GM12878 (cell line): ENCODE results near the gene REEP5. TPM values are rescaled to one million over a fixed set of nuclear protein-coding genes. Genes with fewer than 3 reads are reported as not detected.
A peak's percentile ranks its signal among the peaks of the same experiment; 100 is the strongest.

Experiments
- ATAC-seq: fragments of 200-7000 bp; cut with Tn5 transposase; 3 replicates; pipeline ENCODE4 v1.9.1; 2020; ENCODE audit warnings: mild to moderate bottlenecking, moderate library complexity
- BruUV-seq: library from RNA; stranded (reverse); fragments of 400-500 nt; replicated peaks from 2 replicates; lab custom pipeline; 2021; lab: Mats Ljungman, UMichigan
- CTCF ChIA-PET: fragments of 300-600 bp; sonication (Branson Sonifier 250); formaldehyde crosslinking; extraction: SDS; loops from one replicate; lab custom pipeline; 2021; ENCODE audit warnings: inconsistent platforms; lab: Yijun Ruan, JAX
- POLR2A ChIA-PET: fragments of 350-600 bp; formaldehyde crosslinking; extraction: SDS; loops from one replicate; lab custom pipeline; 2021; ENCODE audit warnings: inconsistent platforms; lab: Charles Lee
- RAD21 ChIA-PET: fragments of 300-600 bp; sonication (Branson Sonifier 250); formaldehyde crosslinking; loops from one replicate; lab custom pipeline; 2023; ENCODE audit warnings: antibody characterized with exemption; ENCODE audit not compliant: unreplicated experiment; lab: Charles Lee
- SMC1A ChIA-PET: fragments of 300-600 bp; sonication (Branson Sonifier 250); formaldehyde crosslinking; loops from one replicate; lab custom pipeline; 2023; ENCODE audit not compliant: unreplicated experiment, uncharacterized antibody; lab: Charles Lee
- DNase-seq: peaks from one replicate; pipeline ENCODE4 v3.0.0-alpha.2; 2011; ENCODE audit warnings: low read depth, low spot score
- FAIRE-seq: peaks from 3 replicates; lab custom pipeline; 2011; peaks lifted over from hg19 to GRCh38; lab: Jason Lieb, UNC
- H2AFZ ChIP-seq: 2 replicates; pipeline ENCODE4 v1.6.0; 2011; ENCODE audit warnings: low read depth, low read length, control low read depth; ENCODE audit not compliant: control insufficient read depth
- H3K27ac ChIP-seq: 2 replicates; pipeline ENCODE4 v1.5.1; 2011; ENCODE audit warnings: control low read depth; ENCODE audit not compliant: control insufficient read depth, insufficient read depth
- H3K27me3 ChIP-seq, 2 experiments: replicated peaks in 1 of 2; 2 replicates each; pipeline versions ENCODE4 v1.6.0 to v1.6.1; 2011; ENCODE audit warnings: low read length in 1 of 2; ENCODE audit not compliant: control insufficient read depth in 2 of 2, insufficient read depth in 2 of 2
- H3K36me3 ChIP-seq, 2 experiments: 2 replicates each; pipeline ENCODE4 v1.5.1; 2011; ENCODE audit warnings: low read length in 1 of 2; ENCODE audit not compliant: control insufficient read depth in 2 of 2, insufficient read depth in 2 of 2
- H3K4me1 ChIP-seq: 2 replicates; pipeline ENCODE4 v1.6.1; 2011; ENCODE audit warnings: mild to moderate bottlenecking, low read length, moderate library complexity, mixed read lengths; ENCODE audit not compliant: control insufficient read depth, insufficient read depth
- H3K4me2 ChIP-seq: 2 replicates; pipeline ENCODE4 v1.6.0; 2011; ENCODE audit warnings: control low read depth; ENCODE audit not compliant: control insufficient read depth, insufficient read depth
- H3K4me3 ChIP-seq: fragments of 200-600 bp; sonication (generic); 2 replicates; pipeline ENCODE4 v1.5.1; 2016
- H3K79me2 ChIP-seq: 2 replicates; pipeline ENCODE4 v1.6.0; 2011; ENCODE audit warnings: low read length; ENCODE audit not compliant: control insufficient read depth, insufficient read depth
- H3K9ac ChIP-seq: 2 replicates; pipeline ENCODE4 v1.8.0; 2011; ENCODE audit warnings: low read length, control low read depth, mixed read lengths; ENCODE audit not compliant: control insufficient read depth, insufficient read depth
- H3K9me3 ChIP-seq: replicated peaks from 3 replicates; pipeline ENCODE4 v1.5.1; 2011; ENCODE audit warnings: mild to moderate bottlenecking, low read length; ENCODE audit not compliant: control insufficient read depth, insufficient read depth
- H4K20me1 ChIP-seq: 2 replicates; pipeline ENCODE4 v1.6.0; 2011; ENCODE audit not compliant: control insufficient read depth, insufficient read depth
- CREM ChIP-seq: IDR thresholded peaks from 2 replicates; pipeline ENCODE4 v1.6.1; 2014; ENCODE audit warnings: antibody characterized with exemption, low read depth
- DPF2 ChIP-seq: fragments of 450-650 bp; IDR thresholded peaks from 2 replicates; pipeline ENCODE4 v1.6.1; 2017; ENCODE audit warnings: mild to moderate bottlenecking
- GATAD2B ChIP-seq: fragments of 450-650 bp; conservative IDR thresholded peaks from 2 replicates; pipeline ENCODE4 v1.6.1; 2017; ENCODE audit warnings: low read depth, mild to moderate bottlenecking, moderate library complexity
- IRF4 ChIP-seq: IDR thresholded peaks from 2 replicates; pipeline ENCODE4 v1.6.1; 2011; ENCODE audit warnings: low read depth, low read length
- JUNB ChIP-seq: IDR thresholded peaks from 2 replicates; pipeline ENCODE4 v1.6.1; 2016; ENCODE audit warnings: antibody characterized with exemption, mild to moderate bottlenecking
- MEF2A ChIP-seq: IDR thresholded peaks from 2 replicates; pipeline ENCODE4 v1.6.1; 2011; ENCODE audit warnings: low read depth, mild to moderate bottlenecking, low read length, moderate library complexity; ENCODE audit not compliant: insufficient read depth
- NFIC ChIP-seq: IDR thresholded peaks from 2 replicates; pipeline ENCODE4 v1.6.1; 2012; ENCODE audit warnings: low read depth, mild to moderate bottlenecking, inconsistent platforms, low read length, moderate library complexity
- NFYA ChIP-seq: IDR thresholded peaks from 2 replicates; pipeline ENCODE4 v1.6.1; 2011; ENCODE audit warnings: low read depth, mild to moderate bottlenecking, low read length, improper control_type of control experiment, borderline replicate concordance
- NFYB ChIP-seq: IDR thresholded peaks from 2 replicates; pipeline ENCODE4 v1.6.1; 2011; ENCODE audit warnings: low read depth, mild to moderate bottlenecking, low read length, improper control_type of control experiment, moderate library complexity; ENCODE audit not compliant: insufficient read depth
- SMC3 ChIP-seq: IDR thresholded peaks from 2 replicates; pipeline ENCODE4 v1.6.1; 2011; ENCODE audit warnings: low read length, improper control_type of control experiment, borderline replicate concordance
- TCF12 ChIP-seq: IDR thresholded peaks from 2 replicates; pipeline ENCODE4 v1.6.1; 2011; ENCODE audit warnings: low read depth, mild to moderate bottlenecking, low read length
- TCF3 ChIP-seq: IDR thresholded peaks from 2 replicates; pipeline ENCODE4 v1.6.1; 2012; ENCODE audit warnings: low read depth, mild to moderate bottlenecking, low read length, borderline replicate concordance; ENCODE audit not compliant: insufficient read depth
- ZNF207 ChIP-seq: fragments of 450-650 bp; IDR thresholded peaks from 2 replicates; pipeline ENCODE4 v1.6.1; 2014; ENCODE audit warnings: antibody characterized with exemption, mild to moderate bottlenecking, borderline replicate concordance
- WGBS: methylation state at CpG from one replicate; pipeline ENCODE4 v1.1.6; 2016; ENCODE audit warnings: low lambda C conversion rate; ENCODE audit not compliant: insufficient replicate concordance, insufficient coverage; ENCODE audit errors: missing lambda C conversion rate; 5-methylcytosine and 5-hydroxymethylcytosine counted together
- in situ Hi-C: fragments of 300-500 bp; cut with MboI; formaldehyde crosslinking; loops from 9 replicates; pipeline ENCODE4 v1.14.3; 2018; ENCODE audit warnings: mixed read lengths
- intact Hi-C: fragments of 100-400 bp; cut with micrococcal nuclease; formaldehyde crosslinking; loops from one replicate; pipeline ENCODE4 v1.14.2; 2022; ENCODE audit not compliant: unreplicated experiment
- polyA plus RNA-seq, 11 experiments: library from polyadenylated mRNA; depleted of rRNA in 4 of 11; unstranded in 6 of 11; stranded (reverse) in 5 of 11; fragments of >200 nt; fragmentation: Nextera tagmentation in 4 of 11; fragmentation: Illumina TruSeq in 1 of 11; extraction: Ambion mirVana in 4 of 11; extraction: Trizol in 1 of 11; gene quantifications; 1 replicate in 1 of 11; 2 replicates in 10 of 11; pipeline versions ENCODE4 v1.2.1 to v1.2.3, GENCODE V29; 2011 to 2016; ENCODE audit warnings: inconsistent platforms in 2 of 11, missing spikeins in 2 of 11, low read depth in 1 of 11
- total RNA-seq, 4 experiments: library from RNA; depleted of rRNA in 3 of 4; stranded (reverse); fragments of >200 nt in 3 of 4; fragmentation: Illumina TruSeq in 1 of 4; extraction: Trizol in 1 of 4; gene quantifications; 2 replicates each; pipeline versions ENCODE4 v1.2.1 to v1.2.3, GENCODE V29; 2013 to 2021
- TF ChIP-seq, protein P1 (sequence below): fragments of 450-650 bp; IDR thresholded peaks from 2 replicates; pipeline ENCODE4 v1.6.1; 2017; ENCODE audit warnings: mild to moderate bottlenecking, low read depth, inconsistent platforms; ENCODE audit not compliant: poor library complexity, severe bottlenecking
- TF ChIP-seq, protein P2 (sequence below): fragments of 150-350 bp; IDR thresholded peaks from 2 replicates; pipeline ENCODE4 v1.6.1; 2014; ENCODE audit warnings: mild to moderate bottlenecking, low read depth, low read length
- TF ChIP-seq, protein P3 (sequence below): IDR thresholded peaks from 2 replicates; pipeline ENCODE4 v1.6.1; 2012; ENCODE audit warnings: low read length, inconsistent platforms
- TF ChIP-seq, protein P4 (sequence below): IDR thresholded peaks from 2 replicates; pipeline ENCODE4 v1.6.1; 2011; ENCODE audit warnings: mild to moderate bottlenecking, low read depth, low read length, moderate library complexity; ENCODE audit not compliant: insufficient replicate concordance

Gene REEP5
- total and polyA plus RNA-seq, 10 of the 15 experiments (the other 5 are each of a cell fraction or from before 2014, with no cell fraction given), result 30.5 to 211 (median 113) TPM

DNA sequence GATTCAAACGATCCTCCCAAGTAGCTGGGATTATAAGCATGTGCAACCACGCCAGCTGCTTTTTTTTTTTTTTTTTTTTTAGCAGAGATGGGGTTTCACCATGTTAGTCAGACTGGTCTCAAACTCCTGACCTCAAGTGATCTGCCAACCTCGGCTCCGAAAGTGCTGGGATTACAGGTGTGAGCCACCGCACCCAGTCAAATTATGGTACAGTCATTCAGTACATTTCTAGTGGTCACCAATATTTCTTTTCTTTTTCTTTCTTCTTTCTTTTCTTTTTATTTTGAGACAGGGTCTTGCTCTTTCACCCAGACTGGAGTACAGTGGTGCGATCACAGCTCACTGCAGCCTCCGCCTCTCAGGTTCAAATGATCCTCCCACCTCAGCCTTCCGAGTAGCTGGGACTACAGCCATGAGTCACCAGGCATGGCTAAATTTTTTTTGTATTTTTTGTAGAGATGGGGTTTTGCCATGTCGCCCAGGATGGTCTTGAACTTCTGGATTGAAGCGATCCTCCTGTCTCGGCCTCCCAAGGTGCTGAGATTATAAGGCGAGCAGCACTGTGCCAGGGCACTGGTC lies 29.2 kb upstream of the REEP5 start:
- no peak overlapping the region; the same call in 1 of the 2 replicates for H2AFZ ChIP-seq
- H3K36me3 ChIP-seq, result no peaks in the 10 kb centered on the region
- H3K4me3 ChIP-seq, result no peak overlapping the region
- no peaks in the 10 kb centered on the region for H3K9me3 ChIP-seq
- CTCF ChIA-PET, result interaction anchor here (0.6 to 2.1 kb wide), 3 partner anchors 13 to 295 kb away, joined by 3 to 9 read pairs (median 3); no protein-coding TSS in a partner anchor
- H3K27me3 ChIP-seq, result no peaks in the 10 kb centered on the region
- FAIRE-seq (peak; percentile 90), ATAC-seq (peak; percentile 98), DNase-seq (no peak)
- no TSS peak for BruUV-seq
- POLR2A ChIA-PET, result interaction anchor here (0.6 to 0.7 kb wide), 4 partner anchors 8 to 92 kb away, joined by 3 to 7 read pairs (median 6); no protein-coding TSS in a partner anchor
- in situ Hi-C loops (loop anchor here (25.0 kb wide), 1 partner anchor 1439 kb away; the partner anchor contains the start of gene STARD4), intact Hi-C loops (loop anchor here (1.0 kb wide), 1 partner anchor 21 kb away; no protein-coding TSS in a partner anchor)
- H3K4me2 ChIP-seq, result peak overlapping the region; percentile 48
- H3K9ac ChIP-seq, result no peak overlapping the region
- H4K20me1 ChIP-seq, result no peaks in the 10 kb centered on the region
- H3K4me1 ChIP-seq, result peaks cover 5% of the 10 kb centered on the region; the same call in 1 of the 2 replicates
- RAD21 ChIA-PET, result interaction anchor here (0.8 to 1.1 kb wide), 2 partner anchors 11 to 36 kb away, joined by 3 to 4 read pairs; no protein-coding TSS in a partner anchor
- SMC1A ChIA-PET, result interaction anchor here (0.7 to 1.6 kb wide), 6 partner anchors 12 to 47 kb away, joined by 3 to 7 read pairs (median 4); no protein-coding TSS in a partner anchor
- no peaks in the 10 kb centered on the region for H3K79me2 ChIP-seq
- 12% methylated on average over 12 of the region's 12 CpGs for WGBS
- H3K27ac ChIP-seq, result no peak overlapping the region
- TF ChIP-seq, protein P1, sequence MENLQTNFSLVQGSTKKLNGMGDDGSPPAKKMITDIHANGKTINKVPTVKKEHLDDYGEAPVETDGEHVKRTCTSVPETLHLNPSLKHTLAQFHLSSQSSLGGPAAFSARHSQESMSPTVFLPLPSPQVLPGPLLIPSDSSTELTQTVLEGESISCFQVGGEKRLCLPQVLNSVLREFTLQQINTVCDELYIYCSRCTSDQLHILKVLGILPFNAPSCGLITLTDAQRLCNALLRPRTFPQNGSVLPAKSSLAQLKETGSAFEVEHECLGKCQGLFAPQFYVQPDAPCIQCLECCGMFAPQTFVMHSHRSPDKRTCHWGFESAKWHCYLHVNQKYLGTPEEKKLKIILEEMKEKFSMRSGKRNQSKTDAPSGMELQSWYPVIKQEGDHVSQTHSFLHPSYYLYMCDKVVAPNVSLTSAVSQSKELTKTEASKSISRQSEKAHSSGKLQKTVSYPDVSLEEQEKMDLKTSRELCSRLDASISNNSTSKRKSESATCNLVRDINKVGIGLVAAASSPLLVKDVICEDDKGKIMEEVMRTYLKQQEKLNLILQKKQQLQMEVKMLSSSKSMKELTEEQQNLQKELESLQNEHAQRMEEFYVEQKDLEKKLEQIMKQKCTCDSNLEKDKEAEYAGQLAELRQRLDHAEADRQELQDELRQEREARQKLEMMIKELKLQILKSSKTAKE, result peak; percentile 92
- TF ChIP-seq ZNF207 (no peak), DPF2 (peak; percentile 56; the same call in 1 of the 2 replicates), TCF3 (peak; percentile 54; the same call in 1 of the 2 replicates), IRF4 (peak; percentile 71; the same call in 1 of the 2 replicates), TCF12 (peak; percentile 87), GATAD2B (0 out of 2 replicates have a peak, but pooled peaks have one; percentile 45), SMC3 (no peak), NFIC (peak; percentile 86), CREM (peak; percentile 60), MEF2A (0 out of 2 replicates have a peak, but pooled peaks have one; percentile 33), NFYA (no peak), JUNB (peak; percentile 87), NFYB (no peak)
- TF ChIP-seq, protein P2, sequence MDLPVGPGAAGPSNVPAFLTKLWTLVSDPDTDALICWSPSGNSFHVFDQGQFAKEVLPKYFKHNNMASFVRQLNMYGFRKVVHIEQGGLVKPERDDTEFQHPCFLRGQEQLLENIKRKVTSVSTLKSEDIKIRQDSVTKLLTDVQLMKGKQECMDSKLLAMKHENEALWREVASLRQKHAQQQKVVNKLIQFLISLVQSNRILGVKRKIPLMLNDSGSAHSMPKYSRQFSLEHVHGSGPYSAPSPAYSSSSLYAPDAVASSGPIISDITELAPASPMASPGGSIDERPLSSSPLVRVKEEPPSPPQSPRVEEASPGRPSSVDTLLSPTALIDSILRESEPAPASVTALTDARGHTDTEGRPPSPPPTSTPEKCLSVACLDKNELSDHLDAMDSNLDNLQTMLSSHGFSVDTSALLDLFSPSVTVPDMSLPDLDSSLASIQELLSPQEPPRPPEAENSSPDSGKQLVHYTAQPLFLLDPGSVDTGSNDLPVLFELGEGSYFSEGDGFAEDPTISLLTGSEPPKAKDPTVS, result no peak
- TF ChIP-seq, protein P3, sequence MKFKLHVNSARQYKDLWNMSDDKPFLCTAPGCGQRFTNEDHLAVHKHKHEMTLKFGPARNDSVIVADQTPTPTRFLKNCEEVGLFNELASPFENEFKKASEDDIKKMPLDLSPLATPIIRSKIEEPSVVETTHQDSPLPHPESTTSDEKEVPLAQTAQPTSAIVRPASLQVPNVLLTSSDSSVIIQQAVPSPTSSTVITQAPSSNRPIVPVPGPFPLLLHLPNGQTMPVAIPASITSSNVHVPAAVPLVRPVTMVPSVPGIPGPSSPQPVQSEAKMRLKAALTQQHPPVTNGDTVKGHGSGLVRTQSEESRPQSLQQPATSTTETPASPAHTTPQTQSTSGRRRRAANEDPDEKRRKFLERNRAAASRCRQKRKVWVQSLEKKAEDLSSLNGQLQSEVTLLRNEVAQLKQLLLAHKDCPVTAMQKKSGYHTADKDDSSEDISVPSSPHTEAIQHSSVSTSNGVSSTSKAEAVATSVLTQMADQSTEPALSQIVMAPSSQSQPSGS, result peak; percentile 67
- TF ChIP-seq, protein P4, sequence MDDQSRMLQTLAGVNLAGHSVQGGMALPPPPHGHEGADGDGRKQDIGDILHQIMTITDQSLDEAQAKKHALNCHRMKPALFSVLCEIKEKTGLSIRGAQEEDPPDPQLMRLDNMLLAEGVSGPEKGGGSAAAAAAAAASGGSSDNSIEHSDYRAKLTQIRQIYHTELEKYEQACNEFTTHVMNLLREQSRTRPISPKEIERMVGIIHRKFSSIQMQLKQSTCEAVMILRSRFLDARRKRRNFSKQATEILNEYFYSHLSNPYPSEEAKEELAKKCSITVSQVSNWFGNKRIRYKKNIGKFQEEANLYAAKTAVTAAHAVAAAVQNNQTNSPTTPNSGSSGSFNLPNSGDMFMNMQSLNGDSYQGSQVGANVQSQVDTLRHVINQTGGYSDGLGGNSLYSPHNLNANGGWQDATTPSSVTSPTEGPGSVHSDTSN, result no peak
